HG03097 (cell line): ENCODE measurements around the gene TXLNB.
"Not testable (repeated sequence)": the region's sequence is repeated elsewhere in the genome, so short reads cannot be mapped to it uniquely, and the experiment has no call there.

Experiments used
- ATAC-seq: cut with Tn5 transposase; IDR thresholded peaks from one replicate; pipeline ENCODE4 v1.9.1; 2021; ENCODE audit not compliant: unreplicated experiment, low FRiP score

Gene TXLNB

DNA sequence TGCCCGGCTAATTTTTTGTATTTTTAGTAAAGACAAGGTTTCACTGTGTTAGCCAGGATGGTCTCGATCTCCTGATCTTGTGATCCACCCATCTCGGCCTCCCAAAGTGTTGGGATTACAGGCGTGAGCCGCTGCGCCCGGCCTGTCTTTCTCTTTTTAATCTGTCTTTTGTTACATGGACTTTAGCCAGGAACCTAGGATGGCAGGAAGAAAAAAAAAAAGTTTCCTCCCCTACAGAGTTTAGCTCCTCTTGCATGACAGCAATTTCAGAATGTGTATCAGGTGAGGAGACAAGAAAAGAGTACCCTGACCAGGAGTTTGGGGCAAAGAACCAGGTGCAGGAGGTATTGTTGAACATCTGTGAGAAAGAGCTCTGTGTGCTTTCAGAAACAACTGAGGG, 21.4 kb upstream of the TXLNB start:
- ATAC-seq: no peak

GRCh38 chr6:139311831-139312230, 20.0 kb upstream of the TXLNB start:
- no peak for ATAC-seq

- ATAC-seq: no peak
Observed at GRCh38 chr6:139308936-139309603, 17.3 kb upstream of the TXLNB start.

GRCh38 chr6:139308286-139308916, 16.6 kb upstream of the TXLNB start:
- ATAC-seq: no peak

DNA sequence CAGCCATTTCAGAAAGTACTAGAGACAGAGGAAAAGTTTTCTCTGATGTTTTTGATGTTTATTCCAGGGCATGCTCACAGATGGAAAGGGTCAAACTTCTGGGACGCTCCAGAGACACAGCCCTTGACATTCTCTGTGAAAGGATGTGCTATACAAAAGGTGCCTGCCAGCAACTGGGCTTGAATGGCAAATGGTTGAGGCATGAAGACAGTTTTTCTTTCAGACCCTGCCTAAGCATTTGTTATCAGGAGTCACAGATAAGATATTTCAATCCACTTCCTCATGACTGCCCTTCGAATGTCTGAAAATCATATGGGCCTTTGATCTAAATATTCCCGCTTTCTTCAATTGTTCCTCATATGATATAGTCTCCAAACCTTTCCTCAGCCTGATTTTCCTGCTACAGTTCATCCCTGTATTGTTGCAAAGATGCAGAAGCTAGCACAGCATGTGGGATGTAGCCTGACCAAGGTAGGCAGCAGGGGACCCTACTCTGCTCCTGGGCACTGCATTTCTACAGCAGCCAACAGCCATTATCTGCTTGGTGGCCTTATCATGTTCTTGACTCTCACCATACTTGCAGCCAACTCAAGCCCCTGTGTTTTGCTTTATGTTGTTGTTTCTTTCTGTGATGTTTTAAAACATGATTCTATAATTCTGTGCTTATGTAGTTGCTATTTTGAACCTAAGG, 14.6 kb upstream of the TXLNB start:
- no peak for ATAC-seq

GRCh38 chr6:139303185-139303584, 11.4 kb upstream of the TXLNB start:
- no peak for ATAC-seq

GRCh38 chr6:139297921-139298320, 6.1 kb upstream of the TXLNB start:
- ATAC-seq: no peak

GRCh38 chr6:139296927-139297326, 5.1 kb upstream of the TXLNB start:
- ATAC-seq: no peak

- no peak for ATAC-seq
Observed at GRCh38 chr6:139295901-139296300, 4.1 kb upstream of the TXLNB start.

DNA sequence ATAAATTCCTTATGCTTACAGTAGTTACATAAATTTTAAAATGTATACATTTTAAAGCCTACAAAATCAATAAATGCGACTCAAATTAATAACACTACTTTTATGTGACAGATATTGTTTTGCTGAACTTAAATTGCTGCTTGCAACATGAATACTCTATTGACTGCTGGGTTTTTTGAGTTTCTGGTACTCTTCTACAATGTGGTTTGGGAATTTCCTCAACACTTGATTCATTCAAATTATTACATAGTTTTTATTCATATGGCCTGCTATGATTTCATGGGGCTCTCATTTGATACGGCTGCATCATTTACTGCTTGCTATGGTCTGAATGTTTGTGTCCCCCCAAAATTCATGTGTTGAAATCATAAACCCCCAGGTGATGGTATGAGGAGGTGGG, 2.3 kb upstream of the TXLNB start:
- ATAC-seq: no peak

DNA sequence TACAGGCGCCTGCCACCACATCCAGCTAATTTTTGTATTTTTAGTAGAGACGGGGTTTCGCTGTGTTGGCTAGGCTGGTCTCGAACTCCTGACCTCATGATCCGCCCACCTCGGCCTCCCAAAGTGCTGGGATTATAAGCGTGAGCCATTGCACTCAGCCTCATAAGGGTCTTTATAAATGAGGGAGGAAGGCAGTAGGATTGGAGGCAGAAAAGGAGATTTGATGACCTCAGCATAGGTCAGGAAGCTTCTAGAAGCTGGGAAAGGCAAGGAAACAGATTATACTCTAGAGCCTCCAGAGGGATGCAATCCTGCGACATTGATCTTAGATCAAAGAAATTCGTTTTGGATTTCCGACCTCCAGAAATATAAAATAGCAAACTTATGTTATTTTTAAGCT, 1.4 kb upstream of the TXLNB start:
- not testable (repeated sequence) for ATAC-seq

- peak; percentile 75 for ATAC-seq
Observed at GRCh38 chr6:139290787-139291311, 949 bp downstream of the TXLNB start.

GRCh38 chr6:139289233-139289632, 2.6 kb downstream of the TXLNB start:
- no peak for ATAC-seq

GRCh38 chr6:139288496-139289040, 3.2 kb downstream of the TXLNB start:
- no peak for ATAC-seq

DNA sequence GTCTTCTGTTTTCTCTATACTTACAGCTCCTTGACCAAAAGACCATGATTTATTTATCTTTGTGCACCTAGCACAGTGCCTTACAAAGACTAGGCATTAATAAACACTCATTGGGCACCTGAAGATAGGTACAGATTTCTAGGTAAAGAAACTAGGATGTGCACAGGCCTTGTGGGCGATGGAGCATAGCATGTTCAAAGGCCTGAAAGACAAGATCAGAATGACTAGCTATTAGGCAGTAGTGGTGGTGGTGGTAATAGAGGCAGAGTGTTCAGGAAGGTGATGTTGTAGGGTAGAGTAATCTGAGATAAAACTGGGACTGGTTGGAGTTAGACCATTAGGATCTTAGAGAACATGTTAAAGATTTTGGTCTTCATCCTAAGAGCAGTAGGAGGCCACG, 3.9 kb downstream of the TXLNB start:
- no peak for ATAC-seq

- not testable (repeated sequence) for ATAC-seq
Observed at GRCh38 chr6:139286438-139286837, 5.4 kb downstream of the TXLNB start.

GRCh38 chr6:139285590-139285989, 6.2 kb downstream of the TXLNB start:
- no peak for ATAC-seq

- no peak for ATAC-seq
Observed at GRCh38 chr6:139284789-139285188, 7.0 kb downstream of the TXLNB start.

DNA sequence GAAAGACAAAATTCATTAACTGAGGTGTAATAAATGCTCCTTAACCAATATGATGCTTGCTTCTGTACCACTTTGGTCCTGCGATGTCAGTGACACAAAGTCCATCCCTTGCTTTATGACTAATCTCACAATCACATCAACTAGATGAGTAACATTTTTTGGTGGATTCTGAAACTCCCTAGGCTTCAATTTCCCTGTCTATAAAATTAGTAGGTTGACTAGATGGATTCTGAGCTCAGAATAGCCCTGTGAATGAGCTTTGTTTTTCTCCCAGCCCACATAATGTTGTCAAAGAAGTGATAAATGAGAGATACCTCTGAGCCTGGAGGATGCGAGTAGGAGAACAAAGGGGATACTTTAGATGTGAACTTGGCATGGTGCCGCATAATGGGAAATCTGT, 9.1 kb downstream of the TXLNB start:
- ATAC-seq: no peak

GRCh38 chr6:139278190-139278589, 13.6 kb downstream of the TXLNB start:
- ATAC-seq: no peak

- no peak for ATAC-seq
Observed at GRCh38 chr6:139277587-139277986, 14.2 kb downstream of the TXLNB start.
